AG08396 (cell line): ENCODE results near the gene CS.

Source experiments
- DNase-seq: peaks from one replicate; pipeline ENCODE4 v3.0.0; 2012; ENCODE audit warnings: low spot score, mixed read lengths

Gene CS

DNA sequence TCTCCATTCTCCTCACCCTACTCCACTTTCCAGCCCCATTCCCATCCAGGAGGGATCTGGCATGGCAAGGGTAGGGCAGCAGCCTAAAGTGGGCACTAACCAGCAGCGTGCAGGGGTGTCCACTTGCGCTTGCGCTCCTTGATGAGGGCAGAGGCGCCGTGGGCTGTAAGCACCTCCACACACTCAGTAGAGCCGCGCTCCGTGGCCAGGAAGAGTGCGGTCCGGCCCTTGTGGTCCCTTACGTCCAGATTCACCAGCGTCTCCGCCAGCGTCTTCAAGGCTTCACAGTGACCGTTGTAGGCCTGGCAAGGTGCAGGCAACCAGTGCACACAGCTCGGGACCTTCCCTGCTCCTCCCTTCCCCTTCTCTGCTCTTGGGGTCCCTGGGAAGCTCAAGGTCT is 52.2 kb downstream of the CS start:
- no peak for DNase-seq

GRCh38 chr12:56244494-56244893 is 55.6 kb downstream of the CS start:
- DNase-seq, result no peak

DNA sequence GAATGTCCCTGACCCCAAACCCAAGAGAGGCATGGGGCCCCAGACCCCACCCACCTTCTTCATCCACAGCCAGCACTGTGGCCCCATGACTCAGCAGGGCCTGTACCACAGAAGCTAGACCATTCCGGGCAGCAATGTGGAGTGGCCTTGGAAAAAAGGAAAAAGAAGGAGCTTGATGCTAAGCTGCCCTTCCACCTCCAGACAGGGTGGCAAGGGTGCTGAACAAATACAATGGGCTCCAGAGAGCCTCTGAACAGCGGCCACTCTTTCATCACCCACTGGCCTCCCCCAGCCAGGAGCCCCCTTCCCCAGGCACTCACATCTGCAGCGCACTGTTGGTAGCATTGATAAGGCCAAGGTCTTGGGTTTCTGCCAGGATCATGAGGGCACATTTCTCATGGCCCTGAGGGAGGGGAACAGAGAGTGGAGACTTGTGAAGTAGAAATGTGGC is 56.4 kb downstream of the CS start:
- DNase-seq, result no peak

DNA sequence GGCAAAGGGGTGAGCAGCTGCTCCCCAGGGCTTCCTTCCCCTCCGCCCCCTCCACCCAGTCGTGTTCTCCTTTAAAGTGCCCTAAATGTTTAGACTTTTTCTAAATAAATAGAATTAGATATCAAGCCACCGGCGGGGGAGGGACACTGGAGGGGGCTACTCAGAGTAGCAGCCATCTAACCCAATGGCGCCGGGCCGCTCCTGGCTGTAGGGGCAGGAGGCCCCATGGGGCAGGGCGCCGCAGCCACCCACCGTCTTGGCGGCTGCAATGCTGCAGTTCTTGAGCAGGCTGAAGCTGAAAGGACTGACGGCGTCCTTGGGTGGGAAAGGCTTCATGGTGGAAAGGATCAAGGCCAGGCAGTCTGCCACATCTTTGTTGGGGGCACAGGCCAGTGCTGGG is 57.1 kb downstream of the CS start:
- no peak for DNase-seq

GRCh38 chr12:56241424-56242303 is 58.5 kb downstream of the CS start:
- no peak for DNase-seq

DNA sequence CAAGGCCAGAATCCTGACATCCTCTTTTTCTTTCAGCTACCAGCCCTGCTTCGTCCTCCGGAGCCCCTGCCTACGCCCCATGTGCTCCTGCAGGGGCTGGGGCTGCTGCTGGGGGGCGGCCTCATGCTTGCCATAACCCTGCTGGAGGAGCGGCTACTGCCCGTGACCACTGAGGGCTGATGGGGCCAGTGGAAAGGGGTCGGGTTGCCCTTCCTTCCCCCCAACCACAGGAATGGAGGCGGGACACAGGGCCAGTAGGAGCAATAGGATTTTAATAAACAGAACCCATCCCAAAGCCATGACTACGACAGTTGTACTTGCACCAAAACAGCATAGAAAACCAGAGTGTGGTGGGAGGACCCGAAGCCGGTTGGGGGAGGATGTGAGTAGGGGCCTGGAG is 62.6 kb downstream of the CS start:
- DNase-seq, result no peak

DNA sequence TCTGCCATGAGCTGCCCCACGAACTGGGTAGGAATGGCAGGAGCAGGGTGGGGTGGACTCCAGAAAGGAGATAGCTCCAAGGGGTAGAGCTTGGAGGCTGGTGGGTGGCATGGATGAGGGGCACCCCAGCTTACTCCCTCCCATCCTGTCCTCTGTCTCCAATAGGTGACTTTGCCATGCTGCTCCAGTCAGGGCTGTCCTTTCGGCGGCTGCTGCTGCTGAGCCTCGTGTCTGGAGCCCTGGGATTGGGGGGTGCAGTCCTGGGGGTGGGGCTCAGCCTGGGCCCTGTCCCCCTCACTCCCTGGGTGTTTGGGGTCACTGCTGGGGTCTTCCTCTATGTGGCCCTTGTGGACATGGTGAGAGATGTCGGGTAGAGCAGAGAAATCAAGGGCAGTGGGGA is 63.1 kb downstream of the CS start:
- no peak for DNase-seq

DNA sequence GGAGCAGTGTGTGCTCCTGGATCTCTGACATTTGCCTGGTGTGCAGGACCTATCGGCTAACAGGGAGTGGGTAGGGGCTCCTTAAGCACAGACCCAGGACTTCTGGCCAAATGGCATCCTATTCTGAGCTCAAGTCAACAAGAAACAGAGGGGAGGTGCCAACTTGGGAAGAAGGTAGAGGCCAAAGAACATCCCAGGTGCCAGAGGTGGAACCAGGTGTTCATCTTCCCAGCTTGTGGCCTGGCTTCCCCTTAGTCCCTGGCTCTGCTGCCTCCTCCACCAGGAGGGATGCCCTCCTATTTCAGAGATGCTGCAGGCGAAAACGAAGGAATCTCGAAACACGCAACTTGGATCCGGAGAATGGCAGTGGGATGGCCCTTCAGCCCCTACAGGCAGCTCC is 64.0 kb downstream of the CS start:
- DNase-seq, result no peak

GRCh38 chr12:56234746-56235436 is 65.2 kb downstream of the CS start:
- DNase-seq, result no peak

- DNase-seq, result no peak
Measured at GRCh38 chr12:56231184-56231582, 68.9 kb downstream of the CS start.

- DNase-seq, result no peak
Measured at GRCh38 chr12:56230432-56231183, 69.5 kb downstream of the CS start.

DNA sequence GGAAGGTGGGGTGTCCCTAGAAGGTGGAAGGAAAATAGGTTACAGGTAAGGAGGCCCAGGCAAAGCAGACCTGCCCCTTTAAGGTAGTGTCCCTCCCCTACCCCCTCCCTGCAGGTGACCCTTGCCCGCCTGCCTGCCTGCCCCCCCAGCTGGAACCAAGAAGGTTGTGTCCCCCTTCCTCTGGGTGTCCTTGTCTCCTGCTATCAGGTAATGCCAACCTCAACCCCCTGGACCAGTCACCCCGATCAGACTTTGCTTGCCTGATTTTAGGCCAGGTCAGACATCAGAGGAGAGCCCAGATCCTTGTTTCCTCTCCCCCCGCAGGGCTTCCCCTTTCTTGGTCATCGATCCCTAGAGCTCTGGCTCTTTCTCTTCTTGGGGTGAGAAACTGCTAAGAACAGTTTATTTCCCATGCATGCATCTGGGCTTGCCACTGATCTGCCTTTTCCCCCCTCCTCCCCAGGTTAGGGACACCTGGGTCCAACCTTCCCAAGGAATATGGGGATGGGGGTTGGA is 70.2 kb downstream of the CS start, which contains the start of gene SLC39A5:
SLC39A5 (plus strand) TSS at position 136 of the 516 bp plus-strand sequence. CDS start 1,224 bp downstream, outside the sequence.
- no peak for DNase-seq

GRCh38 chr12:56229082-56229481 is 71.0 kb downstream of the CS start:
- DNase-seq, result no peak

DNA sequence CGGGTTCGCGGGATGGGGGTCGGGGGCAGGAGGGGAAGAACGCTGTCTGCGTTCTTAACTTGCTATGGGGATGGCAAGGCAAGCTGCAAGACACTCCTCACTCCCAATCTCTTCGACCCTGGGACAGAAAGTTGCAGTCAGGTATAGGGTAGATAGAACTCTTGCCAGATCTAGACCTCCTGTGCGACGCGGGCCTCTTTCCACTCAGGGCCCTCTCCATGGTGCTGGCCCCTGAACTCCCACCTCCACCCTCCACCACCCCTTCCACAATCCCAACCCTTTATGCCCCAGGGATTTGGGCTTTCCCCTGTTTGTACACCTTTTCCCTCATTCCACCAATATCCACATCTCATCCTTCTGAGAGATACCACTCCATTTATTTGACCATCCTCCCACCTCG is 75.2 kb downstream of the CS start:
- no peak for DNase-seq

DNA sequence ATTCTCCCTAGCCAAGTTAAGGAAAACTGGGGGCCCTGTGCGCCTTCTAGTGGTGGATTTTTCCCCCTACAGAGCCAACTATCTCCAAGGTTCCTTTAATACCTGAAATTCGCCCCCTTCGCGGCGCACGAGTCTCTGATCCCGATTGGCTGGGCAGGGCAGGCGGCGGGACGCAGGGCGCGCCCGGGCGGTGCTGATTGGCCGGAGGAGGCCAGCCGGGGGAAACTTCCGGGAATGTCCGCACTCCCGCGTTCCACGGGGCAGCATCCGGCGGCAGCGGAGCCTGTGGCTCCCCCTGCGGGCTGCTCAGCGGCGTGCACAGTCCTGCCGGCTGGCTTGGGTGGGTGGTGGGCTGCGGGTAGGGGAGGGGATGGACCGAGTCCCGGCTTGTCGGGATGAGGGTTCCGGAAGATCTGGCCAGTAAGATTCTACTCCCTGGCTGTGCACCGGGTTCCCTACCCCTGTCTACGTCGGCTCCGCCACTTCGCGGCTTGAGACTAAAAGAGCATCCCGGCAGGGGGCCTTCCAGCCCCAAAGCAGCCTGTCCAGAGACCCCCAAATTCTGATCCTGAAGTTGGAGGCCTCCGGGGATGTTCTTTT is 75.9 kb downstream of the CS start, which contains the start of gene NABP2:
NABP2 (plus strand) TSS at position 241 of the 600 bp plus-strand sequence. CDS start 515 bp downstream, outside the sequence.
- peak; percentile 99 for DNase-seq

- no peak for DNase-seq
Measured at GRCh38 chr12:56223571-56224101, 76.5 kb downstream of the CS start.

GRCh38 chr12:56222531-56222895 is 77.6 kb downstream of the CS start:
- no peak for DNase-seq

GRCh38 chr12:56221757-56222530 is 78.2 kb downstream of the CS start, which contains the start of gene RNF41:
Gene RNF41, minus strand, starts transcription at chr12:56221922. Its CDS starts 7,875 bp downstream, at chr12:56214047.
- DNase-seq, result peak; percentile 95
